ENCODE results near the gene ADPRHL1. TPM values are rescaled to one million over a fixed set of nuclear protein-coding genes. Genes with fewer than 3 reads are reported as not detected.

ADPRHL1 gene
- total RNA-seq, 1 donor from 2014 or later: 2.7 TPM

GRCh38 chr13:113490496-113491417, 37.5 kb upstream of the ADPRHL1 start, which contains the start of gene DCUN1D2:
Gene DCUN1D2 (minus strand): TSS chr13:113490711. CDS start chr13:113490669, 42 bp downstream.
- Histone ChIP-seq H3K27ac (peak within 1 kb of the TSS; percentile 89), H3K4me1 (peaks cover 45% of the 10 kb centered on the region), H3K36me3 (peaks cover 10% of the 10 kb centered on the region), H3K9me3 (no peaks in the 10 kb centered on the region), H3K4me3 (peak within 1 kb of the TSS; percentile 91), H3K27me3 (ENCODE audit: low read depth) (no peaks in the 10 kb centered on the region)
- DNase-seq (peak; percentile 95), ATAC-seq (peak; percentile 96 to 97)
- intact Hi-C loops (cut with DNase I): no loop called here
- TF ChIP-seq CTCF (IDR thresholded peaks at IDR 0.05): no peak

- Histone ChIP-seq H3K36me3 (peaks cover 2% of the 10 kb centered on the region), H3K4me3 (peak overlapping the region; percentile 91), H3K4me1 (peaks cover 39% of the 10 kb centered on the region), H3K27me3 (ENCODE audit: low read depth) (no peaks in the 10 kb centered on the region), H3K9me3 (no peaks in the 10 kb centered on the region), H3K27ac (peak overlapping the region; percentile 89)
- ATAC-seq: peak; percentile 16 to 22
- TF ChIP-seq CTCF (IDR thresholded peaks at IDR 0.05): no peak
- intact Hi-C loops (cut with DNase I): no loop called here
- peak; percentile 60 for DNase-seq
Measured at GRCh38 chr13:113489549-113490495, 36.5 kb upstream of the ADPRHL1 start.

GRCh38 chr13:113489171-113489548, 35.9 kb upstream of the ADPRHL1 start:
- no peak for TF ChIP-seq CTCF (IDR thresholded peaks at IDR 0.05)
- ATAC-seq: no peak
- H3K27ac ChIP-seq: no peak overlapping the region

DNA sequence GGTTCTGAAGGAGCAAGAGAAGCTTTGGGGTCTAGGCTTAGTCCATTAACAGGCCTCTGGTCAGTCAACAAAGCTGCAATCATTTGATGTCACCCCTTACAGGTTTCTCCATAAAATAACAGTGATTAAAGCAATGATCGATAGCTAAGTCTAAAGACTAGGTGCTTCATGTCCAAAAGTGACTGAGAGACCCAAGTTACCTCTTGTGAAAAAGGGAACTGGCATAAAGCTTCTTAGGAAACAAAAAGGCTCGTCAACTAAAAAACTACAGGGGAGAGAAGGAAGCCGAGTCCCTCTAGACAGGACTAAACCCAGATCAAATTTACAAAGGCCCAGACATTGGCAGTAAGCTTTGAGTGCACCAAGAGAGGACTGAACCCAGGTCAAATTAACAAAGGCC, 35.0 kb upstream of the ADPRHL1 start:
- intact Hi-C loops (cut with DNase I): no loop called here
- ATAC-seq: no peak
- Histone ChIP-seq H3K4me1 (peaks cover 30% of the 10 kb centered on the region), H3K4me3 (no peak overlapping the region), H3K36me3 (no peaks in the 10 kb centered on the region), H3K27ac (no peak overlapping the region), H3K9me3 (no peaks in the 10 kb centered on the region), H3K27me3 (ENCODE audit: low read depth) (no peaks in the 10 kb centered on the region)
- TF ChIP-seq CTCF (IDR thresholded peaks at IDR 0.05): no peak
- DNase-seq: no peak

More at GRCh38 chr13:113489171-113489548, 35.9 kb upstream of the ADPRHL1 start:
- peaks cover 39% of the 10 kb centered on the region for H3K4me1 ChIP-seq
- no peak for DNase-seq
- no peaks in the 10 kb centered on the region for H3K27me3 ChIP-seq (ENCODE audit: low read depth)
- peak overlapping the region; percentile 91 for H3K4me3 ChIP-seq
- H3K9me3 ChIP-seq: no peaks in the 10 kb centered on the region
- intact Hi-C loops (cut with DNase I): no loop called here
- no peaks in the 10 kb centered on the region for H3K36me3 ChIP-seq

DNA sequence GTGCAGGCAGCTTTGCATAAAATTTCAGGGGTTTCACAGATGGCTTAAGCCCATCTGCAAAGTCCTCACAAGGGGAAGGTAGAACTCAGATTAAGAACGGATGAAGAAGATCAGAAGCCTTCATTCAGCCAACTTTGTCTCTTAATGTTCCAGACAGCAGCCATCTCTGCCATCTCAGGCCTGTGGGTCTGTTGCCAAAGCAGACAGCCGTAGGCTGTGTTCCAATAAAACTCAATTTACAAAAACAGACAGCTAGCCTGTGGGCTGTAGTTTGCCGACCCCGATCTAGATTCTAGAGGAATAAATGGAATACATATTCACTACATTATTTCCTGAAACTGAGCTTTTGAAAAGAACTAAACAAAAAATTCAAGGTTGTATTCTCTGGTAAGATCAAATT, 33.4 kb upstream of the ADPRHL1 start:
- no peak for DNase-seq
- Histone ChIP-seq H3K4me1 (peaks cover 14% of the 10 kb centered on the region), H3K27me3 (ENCODE audit: low read depth) (no peaks in the 10 kb centered on the region), H3K27ac (no peak overlapping the region), H3K36me3 (no peaks in the 10 kb centered on the region), H3K9me3 (no peaks in the 10 kb centered on the region), H3K4me3 (no peak overlapping the region)
- intact Hi-C loops (cut with DNase I): no loop called here
- TF ChIP-seq CTCF (IDR thresholded peaks at IDR 0.05): no peak
- no peak for ATAC-seq

Data from lower lobe of right lung (tissue), 2 donors.